Thoracic aorta (tissue), 2 donors: ENCODE measurements around the gene F2R. TPM values are rescaled to one million over a fixed set of nuclear protein-coding genes. Genes with fewer than 3 reads are reported as not detected.
"Not testable (repeated sequence)": the region's sequence is repeated elsewhere in the genome, so short reads cannot be mapped to it uniquely, and the experiment has no call there.

Experiments
- ATAC-seq: fragments of 150-250 bp; one replicate; pipeline ENCODE4 v1.8.0; 2017; ENCODE audit warnings: low read depth; ENCODE audit not compliant: insufficient number of reproducible peaks, low FRiP score
- DNase-seq: peaks from one replicate; pipeline ENCODE4 v3.0.0-alpha.2; 2020; ENCODE audit warnings: low spot score
- H3K27ac ChIP-seq, 2 donors: fragments of 200-600 bp; sonication (generic); 1 replicate in 1 of 2; 2 replicates in 1 of 2; pipeline ENCODE4 v1.5.1; 2016; ENCODE audit warnings: mild to moderate bottlenecking in 2 of 2, moderate library complexity in 2 of 2
- H3K27me3 ChIP-seq: fragments of 200-600 bp; sonication (generic); replicated peaks from 2 replicates; pipeline ENCODE4 v1.6.0; 2016; ENCODE audit warnings: mild to moderate bottlenecking; ENCODE audit not compliant: insufficient read depth
- H3K36me3 ChIP-seq: fragments of 200-600 bp; sonication (generic); one replicate; pipeline ENCODE4 v1.5.1; 2016
- H3K4me1 ChIP-seq, 2 donors: fragments of 200-600 bp; sonication (generic); 1 replicate in 1 of 2; 2 replicates in 1 of 2; pipeline versions ENCODE4 v1.5.1 to v1.6.0; 2016; ENCODE audit warnings: low read depth in 2 of 2, mild to moderate bottlenecking in 1 of 2; ENCODE audit not compliant: control insufficient read depth in 1 of 2
- H3K4me3 ChIP-seq: fragments of 200-600 bp; sonication (generic); 2 replicates; pipeline ENCODE4 v1.5.1; 2016; ENCODE audit warnings: mild to moderate bottlenecking
- H3K9me3 ChIP-seq: fragments of 200-600 bp; sonication (generic); 2 replicates; pipeline ENCODE4 v1.5.1; 2016
- total RNA-seq, 2 donors: library from RNA; depleted of rRNA; stranded (reverse); fragments of >200 nt; gene quantifications; one replicate each; pipeline versions ENCODE4 v1.1.0 to v1.2.3, GENCODE V29; 2016
- TF ChIP-seq, protein P1 (sequence below): fragments of 200-600 bp; sonication (generic); IDR thresholded peaks from one replicate; pipeline ENCODE4 v1.5.1; 2019; ENCODE audit warnings: antibody characterized with exemption

F2R gene
- total RNA-seq, 2 donors from 2014 or later, result 96.4 to 240 TPM

DNA sequence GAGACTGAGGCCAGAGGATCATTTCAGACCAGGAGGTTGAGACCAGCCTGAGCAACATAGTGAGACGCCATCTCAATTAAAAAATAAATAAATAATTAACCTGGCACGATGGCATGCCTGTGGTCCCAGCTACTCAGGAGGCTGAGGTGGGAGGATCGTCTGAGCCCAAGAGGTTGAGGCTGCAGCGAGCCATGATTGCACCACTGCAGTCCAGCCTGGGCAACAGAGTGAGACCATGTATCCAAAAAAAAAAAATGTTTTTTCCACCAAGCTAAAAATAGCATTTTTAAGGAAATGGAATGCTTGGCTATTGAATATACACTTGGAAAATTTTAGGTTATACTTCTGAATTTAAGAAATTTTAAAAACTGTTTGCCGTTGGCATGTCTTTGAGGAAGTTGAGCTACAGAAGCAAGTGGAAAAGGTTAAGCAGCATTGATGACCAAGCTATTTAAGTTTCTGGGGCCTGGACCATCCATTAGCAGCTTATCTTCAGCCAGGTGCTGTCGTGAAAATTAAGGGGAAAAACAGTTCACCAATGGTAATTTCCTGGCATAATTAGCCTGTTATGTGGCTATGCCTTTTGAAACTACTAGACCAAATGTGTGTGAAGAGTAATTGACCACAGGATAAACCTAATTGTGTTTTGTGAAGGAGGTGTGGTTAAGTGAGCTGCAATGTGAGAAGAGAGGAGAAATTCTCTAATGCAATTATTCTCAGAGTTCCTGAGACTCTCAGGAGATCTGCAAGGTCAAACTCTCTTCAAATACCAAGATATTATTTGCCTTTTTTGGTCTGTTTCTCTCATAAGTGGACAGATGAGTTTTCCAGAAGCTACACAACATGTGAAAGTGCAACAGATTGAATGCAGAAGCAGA is 21.0 kb downstream of the F2R start:
- H3K27me3 ChIP-seq, result no peaks in the 10 kb centered on the region
- H3K9me3 ChIP-seq, result no peaks in the 10 kb centered on the region
- TF ChIP-seq, protein P1, sequence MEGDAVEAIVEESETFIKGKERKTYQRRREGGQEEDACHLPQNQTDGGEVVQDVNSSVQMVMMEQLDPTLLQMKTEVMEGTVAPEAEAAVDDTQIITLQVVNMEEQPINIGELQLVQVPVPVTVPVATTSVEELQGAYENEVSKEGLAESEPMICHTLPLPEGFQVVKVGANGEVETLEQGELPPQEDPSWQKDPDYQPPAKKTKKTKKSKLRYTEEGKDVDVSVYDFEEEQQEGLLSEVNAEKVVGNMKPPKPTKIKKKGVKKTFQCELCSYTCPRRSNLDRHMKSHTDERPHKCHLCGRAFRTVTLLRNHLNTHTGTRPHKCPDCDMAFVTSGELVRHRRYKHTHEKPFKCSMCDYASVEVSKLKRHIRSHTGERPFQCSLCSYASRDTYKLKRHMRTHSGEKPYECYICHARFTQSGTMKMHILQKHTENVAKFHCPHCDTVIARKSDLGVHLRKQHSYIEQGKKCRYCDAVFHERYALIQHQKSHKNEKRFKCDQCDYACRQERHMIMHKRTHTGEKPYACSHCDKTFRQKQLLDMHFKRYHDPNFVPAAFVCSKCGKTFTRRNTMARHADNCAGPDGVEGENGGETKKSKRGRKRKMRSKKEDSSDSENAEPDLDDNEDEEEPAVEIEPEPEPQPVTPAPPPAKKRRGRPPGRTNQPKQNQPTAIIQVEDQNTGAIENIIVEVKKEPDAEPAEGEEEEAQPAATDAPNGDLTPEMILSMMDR, result no peak
- DNase-seq (no peak), ATAC-seq (no peak)
- no peak overlapping the region for H3K4me3 ChIP-seq
- peaks cover 5% of the 10 kb centered on the region for H3K36me3 ChIP-seq
- no peaks in the 10 kb centered on the region for H3K4me1 ChIP-seq
- H3K27ac ChIP-seq, result no peak overlapping the region

DNA sequence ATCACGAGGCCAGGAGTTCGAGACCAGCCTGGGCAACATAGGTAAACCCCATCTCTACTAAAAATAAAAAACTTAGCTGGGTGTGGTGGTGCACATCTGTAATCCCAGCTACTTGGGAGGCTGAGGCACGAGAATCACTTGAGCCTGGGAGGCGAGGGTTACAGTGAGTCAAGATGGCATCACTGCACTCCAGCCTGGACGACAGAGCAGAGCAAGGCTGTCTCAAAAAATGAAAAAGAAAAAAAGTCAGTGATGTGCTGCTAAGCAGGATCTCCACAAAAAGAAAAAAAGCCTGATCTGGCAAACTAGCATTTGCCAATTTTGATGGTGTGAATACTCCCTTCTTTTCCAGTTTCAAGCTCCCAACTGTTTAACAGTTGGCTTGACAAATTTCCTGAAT is 21.9 kb downstream of the F2R start:
- no peak for ATAC-seq
- peaks cover 4% of the 10 kb centered on the region for H3K36me3 ChIP-seq
- no peaks in the 10 kb centered on the region for H3K9me3 ChIP-seq
- no peak for DNase-seq
- H3K4me1 ChIP-seq, result no peaks in the 10 kb centered on the region
- TF ChIP-seq, protein P1, result no peak
- no peak overlapping the region for H3K4me3 ChIP-seq
- no peak overlapping the region for H3K27ac ChIP-seq
- H3K27me3 ChIP-seq, result no peaks in the 10 kb centered on the region

DNA sequence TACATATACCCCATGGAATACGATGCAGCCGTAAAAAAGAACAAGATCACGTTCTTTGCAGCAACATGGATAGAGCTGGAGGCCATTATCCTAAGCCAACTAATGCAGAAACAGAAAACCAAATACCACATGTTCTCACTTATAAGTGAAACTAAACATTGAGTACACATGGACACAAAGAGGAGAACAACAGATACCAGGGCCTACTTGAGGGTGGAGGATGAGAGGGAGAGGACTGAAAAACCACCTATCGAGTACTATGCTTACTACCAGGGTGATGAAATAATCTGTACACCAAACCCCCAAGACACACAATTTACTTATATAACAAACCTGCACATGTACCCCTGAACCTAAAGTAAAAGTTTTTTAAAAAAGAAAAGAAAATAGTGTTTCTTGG is 25.6 kb downstream of the F2R start:
- H3K36me3 ChIP-seq, H3K4me3 ChIP-seq, ATAC-seq, H3K27ac ChIP-seq, DNase-seq, H3K4me1 ChIP-seq, H3K9me3 ChIP-seq, H3K27me3 ChIP-seq: not testable (repeated sequence)

DNA sequence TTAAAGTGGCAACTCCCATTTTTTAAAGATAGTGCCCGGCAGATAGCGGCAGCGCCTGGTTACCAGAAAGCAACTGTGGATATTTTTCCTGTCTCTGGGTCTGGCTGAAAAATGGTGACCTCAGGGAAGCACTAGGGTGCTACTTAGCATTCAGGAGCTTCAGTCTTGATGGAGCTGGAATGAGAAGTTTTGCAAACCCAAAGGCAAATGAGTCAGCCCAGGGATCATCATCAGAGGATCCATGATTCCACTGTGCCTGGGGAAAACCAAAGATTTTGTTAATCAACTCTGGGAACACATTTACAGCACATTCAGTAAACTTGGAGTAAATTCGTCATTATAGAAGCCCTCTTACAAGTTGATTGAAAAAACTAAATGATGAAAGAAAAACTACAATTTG is 26.7 kb downstream of the F2R start:
- TF ChIP-seq, protein P1, result no peak
- H3K4me3 ChIP-seq, result no peak overlapping the region
- H3K9me3 ChIP-seq, result no peaks in the 10 kb centered on the region
- no peaks in the 10 kb centered on the region for H3K36me3 ChIP-seq
- no peak overlapping the region for H3K27ac ChIP-seq
- ATAC-seq (no peak), DNase-seq (no peak)
- H3K4me1 ChIP-seq, result no peaks in the 10 kb centered on the region
- no peaks in the 10 kb centered on the region for H3K27me3 ChIP-seq

DNA sequence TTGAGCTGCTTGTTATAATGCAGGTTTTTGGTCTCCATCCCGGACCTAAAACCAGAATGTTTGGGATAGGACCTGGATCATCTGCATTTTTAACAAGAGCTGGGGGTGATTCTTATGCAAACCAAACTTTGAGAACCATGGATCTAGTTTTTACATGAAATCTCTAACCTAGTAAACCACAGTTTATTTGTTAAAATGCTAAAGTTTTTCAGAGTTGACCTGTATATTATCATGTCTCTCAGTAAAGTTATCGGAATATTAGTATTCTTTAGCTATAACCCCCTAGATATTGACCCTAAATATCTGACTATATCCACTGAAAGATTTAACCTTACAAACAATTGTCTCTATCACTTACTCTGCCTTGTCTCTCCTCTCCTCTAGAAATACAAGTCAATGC is 28.7 kb downstream of the F2R start:
- DNase-seq, result no peak
- ATAC-seq, result no peak
- Histone ChIP-seq H3K9me3 (no peaks in the 10 kb centered on the region), H3K4me3 (no peak overlapping the region), H3K4me1 (no peaks in the 10 kb centered on the region), H3K27me3 (no peaks in the 10 kb centered on the region), H3K36me3 (no peaks in the 10 kb centered on the region), H3K27ac (no peak overlapping the region)
- TF ChIP-seq, protein P1, result no peak
